Frontal cortex (tissue), 4 donors: ENCODE measurements around the gene NBEA. TPM values are rescaled to one million over a fixed set of nuclear protein-coding genes. Genes with fewer than 3 reads are reported as not detected.
"Not testable (repeated sequence)": the region's sequence is repeated elsewhere in the genome, so short reads cannot be mapped to it uniquely, and the experiment has no call there.

Source experiments
- DNase-seq, 2 donors: peaks; one replicate each; pipeline ENCODE4 v3.0.0; 2012; ENCODE audit warnings: low spot score in 2 of 2
- FAIRE-seq: peaks from 2 replicates; lab custom pipeline; 2012; peaks lifted over from hg19 to GRCh38; lab: Jason Lieb, UNC
- total RNA-seq: library from RNA; depleted of rRNA; stranded (reverse); fragments of >200 nt; gene quantifications from one replicate; pipeline ENCODE4 v1.2.3, GENCODE V29; 2014
- donor health status: control.
- donor health status: control.
- donor health status: control.

The NBEA gene
- total RNA-seq, 1 donor from 2014 or later = 209 TPM

DNA sequence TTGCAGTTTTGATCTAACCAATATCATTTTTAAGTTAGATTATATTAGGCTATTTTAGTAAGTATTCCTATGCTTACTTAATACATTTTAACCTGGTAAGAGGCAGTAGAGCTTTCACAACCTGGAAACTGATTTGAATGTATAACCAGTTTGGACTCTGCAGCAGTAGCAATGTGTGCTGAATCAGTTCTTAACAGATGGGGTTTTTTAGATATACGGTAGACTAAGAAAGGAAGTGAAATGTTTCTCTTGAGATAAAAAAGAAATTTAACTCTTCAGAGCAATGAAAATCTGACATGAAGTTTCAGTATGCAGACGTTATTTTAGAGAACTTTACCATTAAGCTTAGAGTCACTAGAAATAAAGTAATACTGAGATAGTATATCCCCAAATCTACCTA, 2.7 kb downstream of the NBEA start:
- no peak for FAIRE-seq
- no peak for DNase-seq

DNA sequence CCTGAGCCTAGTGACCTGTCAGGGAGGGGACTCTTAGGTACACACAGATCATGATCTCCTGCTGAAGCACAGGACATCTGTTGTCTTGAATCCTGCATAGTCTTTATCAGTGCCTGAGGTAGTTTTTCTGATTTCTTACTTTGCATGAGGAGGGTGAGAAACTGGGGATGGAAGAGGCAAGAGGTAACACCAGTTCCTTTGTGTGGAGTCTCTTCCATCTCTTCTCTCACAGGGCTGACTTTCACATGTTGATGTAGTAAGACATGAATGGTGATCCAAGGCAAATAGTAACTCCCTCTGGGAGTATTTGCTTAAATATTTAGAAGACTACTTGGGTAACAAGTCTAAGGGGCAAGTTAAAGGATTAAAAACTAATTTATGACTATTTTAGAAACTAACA, 9.5 kb downstream of the NBEA start:
- DNase-seq (no peak), FAIRE-seq (no peak)

GRCh38 chr13:34959489-34959888, 17.4 kb downstream of the NBEA start:
- FAIRE-seq = no peak

GRCh38 chr13:34964558-34964957, 22.5 kb downstream of the NBEA start:
- FAIRE-seq (no peak), DNase-seq (no peak)

More at GRCh38 chr13:34959489-34959888, 17.4 kb downstream of the NBEA start:
- no peak for DNase-seq

DNA sequence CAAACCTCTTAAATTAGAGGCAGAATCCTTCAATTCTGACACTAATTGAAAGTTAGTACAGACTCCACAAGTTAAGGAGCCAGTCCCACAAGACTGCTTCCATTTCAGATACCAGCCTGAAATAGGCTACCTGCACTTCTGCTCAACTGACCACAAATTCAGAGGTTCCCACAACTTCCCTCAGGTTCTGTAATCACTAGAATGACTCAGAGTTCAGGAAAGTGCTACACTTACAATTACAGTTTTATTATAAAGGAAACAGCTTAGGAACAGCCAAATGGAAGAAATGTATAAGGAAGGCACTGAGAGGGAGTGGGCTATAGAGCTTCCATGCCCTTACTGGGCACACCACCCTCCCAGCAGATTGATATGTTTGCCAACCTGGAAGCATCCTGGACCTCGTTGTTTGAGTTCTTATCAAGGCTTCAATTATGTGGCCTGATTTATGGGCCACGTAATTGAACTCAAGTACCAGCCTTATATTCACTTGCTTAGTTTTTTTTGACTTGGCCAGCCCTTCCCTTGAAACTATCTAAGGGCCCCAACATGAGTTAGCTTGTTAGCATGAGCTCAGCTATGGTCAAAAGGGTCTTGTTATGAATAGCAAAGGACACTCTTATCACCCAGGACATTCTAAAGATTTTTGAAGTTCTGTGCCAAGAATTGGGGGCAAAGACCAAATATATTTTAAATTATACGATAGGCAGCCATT, 25.9 kb downstream of the NBEA start:
- FAIRE-seq = no peak
- no peak for DNase-seq

DNA sequence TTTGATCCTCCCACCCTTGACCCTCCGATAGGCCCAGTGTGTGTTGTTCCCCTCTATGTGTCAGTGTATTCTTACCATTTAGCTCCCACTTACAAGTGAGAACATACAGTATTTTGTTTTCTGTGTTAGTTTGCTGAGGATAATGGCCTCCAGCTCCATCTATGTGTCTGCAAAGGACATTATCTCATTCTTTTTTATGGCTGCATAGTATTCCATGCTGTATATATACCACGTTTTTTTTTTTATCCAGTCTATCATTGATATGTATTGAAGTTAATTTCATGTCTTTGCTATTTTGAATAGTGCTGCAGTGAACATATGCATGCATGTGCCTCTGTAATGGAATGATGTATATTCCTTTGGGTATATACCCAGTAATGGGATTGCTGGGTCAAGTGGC, 27.5 kb downstream of the NBEA start:
- FAIRE-seq, DNase-seq: not testable (repeated sequence)

GRCh38 chr13:34970961-34971360, 28.9 kb downstream of the NBEA start:
- FAIRE-seq = no peak
- DNase-seq = no peak

- FAIRE-seq = no peak
- no peak for DNase-seq
Observed at GRCh38 chr13:34971473-34971872, 29.4 kb downstream of the NBEA start.

DNA sequence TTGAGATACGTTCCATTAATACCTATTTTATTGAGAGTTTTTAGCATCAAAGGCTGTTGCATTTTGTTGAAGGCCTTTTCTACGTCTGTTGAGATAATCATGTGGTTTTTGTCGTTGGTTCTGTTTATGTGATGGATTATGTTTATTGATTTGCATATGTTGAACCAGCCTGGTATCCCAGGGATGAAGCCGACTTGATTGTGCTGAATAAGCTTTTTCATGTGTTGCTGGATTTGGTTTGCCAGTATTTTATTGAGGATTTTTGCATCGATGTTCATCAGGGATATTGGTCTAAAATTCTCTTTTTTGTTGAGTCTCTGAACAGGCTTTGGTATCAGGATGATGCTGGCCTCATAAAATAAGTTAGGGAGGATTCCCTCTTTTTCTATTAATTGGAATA, 43.1 kb downstream of the NBEA start:
- not testable (repeated sequence) for FAIRE-seq, DNase-seq

GRCh38 chr13:34988330-34988791, 46.3 kb downstream of the NBEA start:
- FAIRE-seq = no peak
- DNase-seq = no peak

DNA sequence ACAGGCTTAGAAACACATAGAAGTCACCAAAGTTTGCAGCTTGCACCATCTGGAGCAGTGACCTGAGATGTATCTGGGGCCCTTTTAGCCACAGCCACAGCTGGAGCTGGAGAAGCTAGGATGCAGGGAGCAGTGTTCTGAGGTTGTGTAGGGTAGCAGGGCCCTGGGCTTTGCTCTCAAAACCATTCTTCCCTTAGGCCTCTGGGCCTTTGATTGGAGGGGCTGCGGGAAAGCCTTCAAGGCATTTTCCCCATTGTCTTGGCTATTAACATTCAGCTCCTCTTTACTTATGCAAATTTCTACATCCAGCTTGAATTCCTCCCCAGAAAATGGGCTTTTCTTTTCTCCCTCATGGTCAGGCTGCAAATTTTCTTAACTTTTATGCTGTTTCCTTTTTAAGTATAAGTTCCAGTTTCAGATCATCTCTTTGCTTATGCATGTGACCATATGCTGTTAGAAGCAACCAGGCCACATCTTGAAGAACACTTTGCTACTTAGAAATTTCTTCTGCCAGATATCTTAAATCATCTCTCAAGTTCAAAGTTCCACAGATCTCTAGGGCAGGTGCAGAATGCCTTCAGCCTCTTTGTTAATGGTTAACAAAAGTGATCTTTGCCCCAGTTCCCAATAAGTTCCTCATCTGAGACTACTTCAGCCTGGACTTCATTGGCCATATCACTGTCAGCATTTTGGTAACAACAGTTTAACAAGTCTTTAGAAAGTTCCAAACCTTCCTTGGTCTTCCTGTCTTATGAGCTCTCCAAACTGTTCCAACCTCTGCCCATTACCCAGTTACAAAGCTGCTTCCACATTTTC, 48.5 kb downstream of the NBEA start:
- no peak for FAIRE-seq
- DNase-seq = no peak

DNA sequence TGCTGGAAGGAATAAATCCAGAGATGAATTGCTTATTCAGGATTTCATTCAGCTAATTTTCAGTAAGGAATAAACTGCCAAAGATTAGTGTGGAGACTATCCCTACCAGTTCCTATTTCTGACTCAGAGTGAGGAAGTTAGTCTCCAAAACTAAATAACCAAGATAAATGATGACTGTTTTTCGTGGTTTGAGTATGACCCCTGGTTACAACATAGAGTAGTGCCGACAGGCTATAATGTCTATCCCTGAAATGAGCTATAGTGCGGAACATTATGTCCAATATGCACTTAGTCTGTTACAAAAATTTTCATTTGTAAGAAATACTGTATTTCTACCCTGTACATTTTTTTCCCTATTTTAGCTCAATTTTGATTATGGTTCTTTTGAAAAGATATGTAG, 51.4 kb downstream of the NBEA start:
- no peak for DNase-seq

DNA sequence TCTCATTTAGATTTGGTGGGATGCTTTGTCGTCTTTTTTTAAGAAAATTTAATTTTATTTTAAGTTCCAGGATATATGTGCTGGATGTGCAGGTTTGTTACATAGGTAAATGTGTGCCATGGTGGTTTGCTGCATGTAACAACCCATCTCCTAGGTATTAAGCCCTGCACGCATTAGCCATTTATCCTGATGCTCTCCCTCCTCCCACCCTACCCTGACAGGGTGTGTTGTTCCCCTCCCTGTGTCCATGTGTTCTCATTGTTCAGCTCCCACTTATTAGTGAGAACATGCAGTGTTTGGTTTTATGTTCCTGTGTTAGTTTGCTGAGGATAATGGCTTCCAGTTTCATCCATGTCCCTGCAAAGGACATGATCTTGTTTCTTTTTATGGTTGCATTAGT, 61.7 kb downstream of the NBEA start:
- DNase-seq, FAIRE-seq: not testable (repeated sequence)

More for the DNA sequence above, 51.4 kb downstream of the NBEA start:
- FAIRE-seq = no peak

DNA sequence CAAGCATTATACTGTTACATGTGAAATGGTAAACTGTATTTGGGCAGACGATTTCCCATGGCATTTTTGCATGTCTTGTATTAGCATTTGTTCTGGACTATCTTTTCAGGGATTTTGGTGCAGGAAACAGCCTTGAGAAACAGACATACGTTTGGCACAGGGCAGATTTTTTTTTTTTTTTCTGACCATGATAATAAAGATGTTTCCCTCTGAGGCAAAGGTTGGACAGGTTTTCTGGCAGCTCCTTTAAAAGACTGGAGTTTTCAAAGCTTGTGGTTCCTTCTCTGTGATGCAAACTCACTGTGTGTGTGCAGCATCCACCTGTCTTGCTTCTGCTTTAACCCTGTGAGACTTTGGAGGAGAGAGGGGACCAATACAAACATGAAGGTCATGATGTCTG, 63.0 kb downstream of the NBEA start:
- FAIRE-seq (no peak), DNase-seq (no peak)

- DNase-seq (no peak), FAIRE-seq (no peak)
Observed at GRCh38 chr13:35014606-35015213, 72.6 kb downstream of the NBEA start.

DNA sequence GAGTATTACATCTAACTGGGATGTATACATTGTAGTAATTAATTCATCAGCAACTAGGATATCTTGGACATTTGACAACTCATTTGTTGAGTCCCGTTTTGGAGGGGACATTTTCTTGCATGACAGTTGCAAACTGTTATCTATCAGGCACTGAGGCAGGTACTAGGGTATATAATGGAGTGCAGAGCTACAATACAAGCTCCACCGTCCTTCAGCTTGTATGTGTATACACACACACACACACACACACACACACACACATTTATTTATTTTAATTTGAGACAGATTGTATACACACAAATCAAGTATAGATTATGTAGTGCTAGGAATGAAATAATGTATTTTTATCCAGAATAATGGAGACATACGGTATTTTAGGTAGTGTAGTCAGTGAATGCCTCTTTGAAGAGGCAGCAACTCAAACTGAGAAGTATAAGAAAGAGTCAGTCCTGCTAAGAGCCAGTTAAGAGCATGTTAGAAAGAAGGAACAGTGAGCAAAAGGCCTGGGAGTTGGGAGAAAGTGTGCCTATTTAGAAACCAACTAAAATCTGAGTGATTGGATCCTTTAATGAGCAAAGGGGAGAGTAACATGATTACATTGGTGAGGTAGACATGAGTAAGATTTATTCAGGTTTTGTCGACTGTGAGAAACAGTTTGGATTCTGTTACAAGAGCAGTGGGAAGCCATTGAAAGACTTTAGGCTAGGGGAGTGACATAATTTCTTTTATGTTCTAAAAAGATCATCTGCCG, 74.5 kb downstream of the NBEA start:
- FAIRE-seq = no peak
- no peak for DNase-seq

DNA sequence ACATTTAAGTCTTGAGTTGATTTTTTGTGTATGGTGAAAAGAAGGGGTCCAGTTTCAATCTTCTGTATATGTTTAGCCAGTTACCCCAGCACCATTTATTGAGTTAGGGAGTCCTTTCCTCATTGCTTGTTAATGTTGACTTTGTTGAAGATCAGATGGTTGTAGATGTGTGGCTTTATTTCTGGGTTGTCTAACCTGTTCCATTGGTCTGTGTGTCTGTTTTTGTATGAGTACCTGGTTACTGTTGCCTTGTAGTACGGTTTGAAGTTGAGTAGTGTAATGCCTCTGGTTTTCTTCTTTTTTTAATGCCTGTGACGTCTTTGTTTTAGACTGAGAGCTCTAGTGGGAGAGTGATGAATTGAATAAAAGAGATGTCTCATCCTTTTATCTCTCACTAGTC, 83.2 kb downstream of the NBEA start:
- FAIRE-seq = no peak
- DNase-seq = no peak

DNA sequence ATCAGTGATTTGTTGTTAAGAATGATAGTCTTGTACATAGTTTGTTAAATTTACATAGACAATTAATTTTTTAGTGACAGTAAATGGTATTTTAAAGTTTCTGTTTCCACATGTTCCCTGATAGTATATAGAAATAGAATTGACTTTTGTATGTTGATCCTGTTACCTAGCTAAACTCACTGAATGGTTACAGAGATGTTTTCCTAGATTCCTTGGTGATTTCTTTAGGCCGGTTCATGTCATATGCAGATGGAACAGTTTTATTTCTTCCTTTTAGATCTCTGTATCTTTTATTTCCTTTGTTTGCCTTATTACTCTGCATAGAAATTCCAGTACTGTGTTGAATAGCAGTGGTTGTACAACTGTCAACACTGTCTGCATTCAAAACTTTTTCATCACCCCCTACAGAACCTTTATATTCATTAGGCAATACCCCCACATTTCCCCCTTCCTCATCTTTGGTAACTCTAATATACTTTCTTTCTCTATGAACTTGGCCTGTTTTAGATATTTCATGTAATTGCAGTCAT, 86.3 kb downstream of the NBEA start:
- FAIRE-seq (no peak), DNase-seq (no peak)

DNA sequence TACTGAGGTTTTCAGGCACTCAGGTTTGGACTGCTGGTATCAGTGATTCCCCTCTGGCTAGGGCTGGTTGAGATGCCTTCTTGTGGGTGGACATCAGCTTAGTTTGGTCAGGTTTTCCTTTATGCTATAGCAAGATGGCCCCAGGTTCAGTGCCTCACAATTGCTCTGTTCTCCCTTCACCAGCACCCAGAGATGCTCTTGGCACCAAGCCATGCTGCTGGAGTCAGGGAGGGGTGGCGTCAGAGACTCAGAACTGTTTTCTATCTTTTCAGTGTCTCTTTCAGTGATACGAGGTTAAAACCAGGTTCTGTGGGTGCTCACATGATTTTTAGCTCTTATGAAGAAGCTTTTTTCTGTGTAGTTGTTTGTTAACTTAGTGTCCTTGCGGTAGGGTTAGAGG, 96.9 kb downstream of the NBEA start:
- DNase-seq (no peak), FAIRE-seq (no peak)

GRCh38 chr13:35046587-35046986, 104.5 kb downstream of the NBEA start:
- FAIRE-seq = no peak
- no peak for DNase-seq
